NB4 (cell line): ENCODE measurements around the gene RBBP8.

ENCODE experiments used
- CTCF ChIP-seq: IDR thresholded peaks from one replicate; pipeline ENCODE4 v1.5.1; 2012; ENCODE audit warnings: low read depth, low read length
- MAX ChIP-seq: IDR thresholded peaks from 2 replicates; pipeline ENCODE4 v1.6.1; 2011; ENCODE audit warnings: low read depth, low read length
- MYC ChIP-seq: IDR thresholded peaks from 2 replicates; pipeline ENCODE4 v1.6.1; 2011; ENCODE audit warnings: low read depth, low read length
- POLR2A ChIP-seq: IDR thresholded peaks from 2 replicates; pipeline ENCODE4 v1.6.1; 2011; ENCODE audit warnings: mild to moderate bottlenecking; ENCODE audit not compliant: insufficient read length; ENCODE audit errors: extremely low read depth

DNA sequence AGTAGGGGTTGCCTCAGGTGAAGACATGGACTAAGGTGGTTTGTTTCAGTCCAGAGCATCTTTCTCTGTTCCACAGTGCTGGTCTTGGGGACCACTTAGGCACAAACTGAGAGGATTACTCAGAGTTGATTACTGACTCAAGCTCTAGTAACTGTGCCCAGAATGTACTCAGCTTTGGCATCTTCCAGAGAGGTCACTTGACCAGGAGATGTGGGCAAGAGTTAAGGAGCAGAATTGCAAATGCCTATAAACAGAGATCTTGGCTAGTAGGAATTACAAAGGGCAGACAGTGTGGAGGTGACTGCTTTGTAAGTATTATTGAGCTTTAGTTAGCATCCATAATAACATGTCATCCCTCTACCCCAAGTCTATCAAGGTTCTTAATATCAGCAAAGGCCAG lies 109.0 kb downstream of the RBBP8 start:
- TF ChIP-seq POLR2A, result no peak
- TF ChIP-seq CTCF, result no peak
- TF ChIP-seq MYC, result no peak
- TF ChIP-seq MAX, result no peak
